Peyer's patch (tissue), 4 donors: Measurements from ENCODE around the gene BARD1.

Experiments
- POLR2A ChIP-seq, 2 donors: fragments of 450-650 bp; IDR thresholded peaks; one replicate each; pipeline ENCODE4 v1.5.1; 2017; ENCODE audit warnings: antibody characterized with exemption in 2 of 2, mild to moderate bottlenecking in 2 of 2, moderate library complexity in 2 of 2
- TF ChIP-seq, protein P1 (sequence below), 6 experiments: fragments of 450-650 bp in 4 of 6; fragments of 200-600 bp in 2 of 6; sonication (generic) in 1 of 6; IDR thresholded peaks; one replicate each; pipeline ENCODE4 v1.5.1; 2017 to 2019; ENCODE audit warnings: antibody characterized with exemption in 6 of 6, mild to moderate bottlenecking in 3 of 6, moderate library complexity in 1 of 6

DNA sequence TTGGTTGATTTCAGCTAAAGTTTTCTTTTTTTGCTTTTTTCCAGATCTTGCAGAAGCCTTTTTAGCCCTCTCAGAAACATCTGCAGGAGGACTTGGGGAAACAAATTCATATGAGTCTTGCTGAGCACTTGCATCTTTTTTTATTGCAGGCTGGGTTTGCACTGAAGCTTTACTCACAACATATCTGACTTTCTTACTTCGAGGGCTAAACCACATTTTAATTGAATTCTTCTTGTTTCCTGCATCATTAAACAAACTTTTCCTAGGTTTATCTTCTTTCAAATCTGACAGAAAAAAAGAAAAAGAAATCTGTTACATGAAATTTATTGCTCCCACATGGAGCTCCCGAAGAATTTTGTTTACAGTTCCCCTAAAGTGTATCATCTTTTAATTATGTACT lies 28.3 kb downstream of the BARD1 start:
- TF ChIP-seq, protein P1, sequence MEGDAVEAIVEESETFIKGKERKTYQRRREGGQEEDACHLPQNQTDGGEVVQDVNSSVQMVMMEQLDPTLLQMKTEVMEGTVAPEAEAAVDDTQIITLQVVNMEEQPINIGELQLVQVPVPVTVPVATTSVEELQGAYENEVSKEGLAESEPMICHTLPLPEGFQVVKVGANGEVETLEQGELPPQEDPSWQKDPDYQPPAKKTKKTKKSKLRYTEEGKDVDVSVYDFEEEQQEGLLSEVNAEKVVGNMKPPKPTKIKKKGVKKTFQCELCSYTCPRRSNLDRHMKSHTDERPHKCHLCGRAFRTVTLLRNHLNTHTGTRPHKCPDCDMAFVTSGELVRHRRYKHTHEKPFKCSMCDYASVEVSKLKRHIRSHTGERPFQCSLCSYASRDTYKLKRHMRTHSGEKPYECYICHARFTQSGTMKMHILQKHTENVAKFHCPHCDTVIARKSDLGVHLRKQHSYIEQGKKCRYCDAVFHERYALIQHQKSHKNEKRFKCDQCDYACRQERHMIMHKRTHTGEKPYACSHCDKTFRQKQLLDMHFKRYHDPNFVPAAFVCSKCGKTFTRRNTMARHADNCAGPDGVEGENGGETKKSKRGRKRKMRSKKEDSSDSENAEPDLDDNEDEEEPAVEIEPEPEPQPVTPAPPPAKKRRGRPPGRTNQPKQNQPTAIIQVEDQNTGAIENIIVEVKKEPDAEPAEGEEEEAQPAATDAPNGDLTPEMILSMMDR (IDR thresholded peaks at IDR 0.05): no peak
- TF ChIP-seq POLR2A (IDR thresholded peaks at IDR 0.05): no peak
